Mesenteric fat pad (tissue), 1 donor: ENCODE measurements around the gene TBXAS1. TPM values are rescaled to one million over a fixed set of nuclear protein-coding genes. Genes with fewer than 3 reads are reported as not detected.
"Not testable (repeated sequence)": the region's sequence is repeated elsewhere in the genome, so short reads cannot be mapped to it uniquely, and the experiment has no call there.

Experiments
- DNase-seq: peaks from one replicate; pipeline ENCODE4 v3.0.0-alpha.2; 2020; ENCODE audit warnings: low spot score
- total RNA-seq: library from RNA; stranded (reverse); fragmentation: NEBNext Ultra II Directional; extraction: Animal tissue kit (Norgen Biotek cat#: 25700); gene quantifications from one replicate; pipeline ENCODE4 v1.2.1, GENCODE V29; 2021
- donor health status: DM: yes; HTN: yes; CAD: no.

TBXAS1 gene
- total RNA-seq, 1 donor from 2014 or later, result 35.2 TPM

DNA sequence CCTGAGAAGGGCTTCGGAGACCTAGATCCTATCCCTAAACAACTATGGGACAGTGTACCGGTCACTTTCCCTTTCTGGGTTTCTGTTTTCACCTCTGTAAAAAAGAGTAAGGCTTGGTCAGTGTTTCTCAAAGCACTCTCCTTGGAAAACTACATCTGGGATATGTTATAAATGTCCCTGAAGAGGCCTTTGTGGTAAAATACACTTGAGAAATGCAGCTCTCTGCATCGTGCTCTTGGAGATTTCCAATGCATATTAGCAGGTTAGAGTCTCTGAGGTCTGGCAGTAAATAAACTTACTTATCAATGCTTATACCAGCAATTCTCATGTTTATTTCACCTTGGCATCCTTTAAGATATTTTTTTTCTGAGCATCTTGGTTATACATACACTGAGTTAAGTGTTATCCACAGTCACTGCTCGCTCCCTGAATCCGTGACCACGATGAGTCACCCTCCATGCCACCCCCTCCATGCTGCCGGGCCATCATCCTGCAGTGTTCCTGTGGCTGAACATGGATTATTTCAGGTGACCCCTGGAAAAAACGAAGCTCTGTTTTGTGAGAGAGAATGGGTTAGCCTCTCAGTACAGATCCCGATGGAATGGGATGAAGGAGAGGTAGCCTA lies 3.3 kb upstream of the TBXAS1 start:
- no peak for DNase-seq

DNA sequence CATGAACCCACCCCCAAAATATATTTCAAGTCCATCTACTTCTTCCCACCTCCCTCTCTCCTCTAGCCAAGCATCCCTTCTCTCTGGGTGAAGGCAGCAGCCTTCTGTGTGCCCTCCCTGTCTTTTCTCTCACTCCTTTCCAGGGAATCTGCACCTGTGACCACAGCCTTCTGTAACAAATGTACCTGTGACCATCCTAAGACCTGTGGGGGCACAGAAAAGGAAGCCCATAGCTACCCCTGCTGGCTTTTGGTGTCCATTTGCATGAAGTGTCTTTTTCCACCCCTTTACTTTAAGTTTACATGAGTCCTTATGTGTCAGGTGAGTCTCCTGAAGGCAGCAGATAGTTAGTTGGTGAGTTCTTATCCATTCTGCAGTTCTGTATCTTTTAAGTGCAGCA lies 2.0 kb upstream of the TBXAS1 start:
- no peak for DNase-seq

- no peak for DNase-seq
Measured at GRCh38 chr7:139828446-139828845, 618 bp upstream of the TBXAS1 start.

DNA sequence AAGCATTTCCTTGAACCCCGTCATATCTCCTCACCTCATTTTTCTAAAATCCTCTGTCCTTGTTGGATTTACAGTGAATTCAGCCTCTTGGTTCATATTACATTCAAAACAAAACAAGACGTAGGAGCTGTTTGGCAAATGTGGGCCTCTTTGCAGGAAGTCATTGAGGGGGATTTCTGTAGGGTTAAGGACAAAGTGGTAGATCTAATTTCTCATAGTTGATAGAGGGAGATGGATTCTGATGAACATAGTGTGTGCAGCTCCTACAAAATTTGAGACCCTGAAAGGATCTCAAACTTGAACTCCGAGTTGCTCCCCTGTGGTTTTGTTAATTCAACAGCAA lies 682 bp downstream of the TBXAS1 start:
- no peak for DNase-seq

- no peak for DNase-seq
Measured at GRCh38 chr7:139830292-139830691, 1.2 kb downstream of the TBXAS1 start.

DNA sequence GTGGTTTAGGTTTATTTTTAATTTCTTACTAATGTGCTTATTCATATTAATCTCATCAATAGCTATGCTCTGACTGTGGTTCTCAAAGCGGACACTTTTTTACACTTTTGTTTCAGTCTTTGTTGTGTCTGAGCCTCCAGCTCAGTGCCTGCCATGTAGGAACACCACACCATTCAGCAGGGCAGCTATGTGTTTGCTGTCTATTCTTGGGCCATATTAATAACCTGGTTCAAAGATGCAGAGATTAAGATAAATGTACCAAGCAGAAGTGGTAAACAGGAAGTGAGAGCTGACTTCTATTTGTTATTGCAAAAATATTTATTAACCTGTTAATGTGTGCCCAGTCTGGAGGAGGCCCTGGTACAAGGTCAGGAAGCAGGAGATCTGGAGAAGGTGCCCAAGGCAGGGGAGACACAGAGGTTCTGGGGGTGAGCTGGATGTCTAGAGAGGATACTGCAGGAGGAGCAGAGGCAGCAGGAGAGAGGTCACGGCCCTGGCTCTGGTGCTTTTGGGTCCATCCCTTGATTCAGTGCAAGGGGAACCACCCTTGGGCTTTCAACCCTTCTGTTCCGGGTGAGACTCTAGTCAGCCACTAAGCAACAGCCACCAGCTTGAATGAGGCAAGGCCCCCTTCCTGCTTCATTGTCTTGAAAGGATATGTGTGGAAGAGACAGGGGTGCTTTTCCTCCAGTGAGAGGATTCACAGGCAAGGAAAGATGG lies 1.9 kb downstream of the TBXAS1 start:
- DNase-seq, result no peak

DNA sequence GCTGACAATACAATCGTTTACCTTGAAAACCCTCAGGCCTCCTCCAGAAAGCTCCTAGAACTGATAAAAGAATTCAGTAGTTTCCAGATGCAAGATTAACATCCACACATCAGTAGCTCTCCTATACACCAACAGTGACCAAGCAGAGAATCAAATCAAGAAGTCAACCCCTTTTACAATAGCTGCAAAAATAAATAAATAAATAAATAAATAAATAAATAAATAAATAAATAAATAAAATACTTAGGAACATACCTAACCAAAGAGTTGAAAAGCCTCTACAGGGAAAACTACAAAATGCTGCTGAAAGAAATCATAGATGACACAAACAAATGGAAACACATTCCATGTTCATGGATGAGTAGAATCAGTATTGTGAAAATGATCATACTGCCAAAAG lies 6.8 kb downstream of the TBXAS1 start:
- not testable (repeated sequence) for DNase-seq

GRCh38 chr7:139837291-139837690 lies 8.2 kb downstream of the TBXAS1 start:
- not testable (repeated sequence) for DNase-seq

- no peak for DNase-seq
Measured at GRCh38 chr7:139838276-139838675, 9.2 kb downstream of the TBXAS1 start.

DNA sequence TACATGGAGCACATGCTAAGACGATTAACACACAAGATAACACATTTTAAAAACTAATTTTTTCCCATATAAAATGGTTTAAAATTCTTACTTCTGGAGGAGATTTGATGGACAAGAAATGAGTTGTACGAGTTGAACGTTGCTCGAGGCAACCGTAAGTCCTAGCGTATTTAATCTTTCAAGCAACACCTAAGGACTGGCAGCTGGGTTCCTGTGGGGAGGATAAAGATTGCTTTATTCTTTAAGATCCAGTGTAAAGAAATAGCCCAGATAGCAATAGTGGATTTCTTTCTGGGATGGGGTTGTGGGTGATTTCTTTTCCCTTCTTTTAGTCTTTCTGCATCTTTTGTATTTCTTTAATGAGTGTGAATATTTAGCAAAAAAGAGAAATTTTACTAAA lies 9.8 kb downstream of the TBXAS1 start:
- no peak for DNase-seq

DNA sequence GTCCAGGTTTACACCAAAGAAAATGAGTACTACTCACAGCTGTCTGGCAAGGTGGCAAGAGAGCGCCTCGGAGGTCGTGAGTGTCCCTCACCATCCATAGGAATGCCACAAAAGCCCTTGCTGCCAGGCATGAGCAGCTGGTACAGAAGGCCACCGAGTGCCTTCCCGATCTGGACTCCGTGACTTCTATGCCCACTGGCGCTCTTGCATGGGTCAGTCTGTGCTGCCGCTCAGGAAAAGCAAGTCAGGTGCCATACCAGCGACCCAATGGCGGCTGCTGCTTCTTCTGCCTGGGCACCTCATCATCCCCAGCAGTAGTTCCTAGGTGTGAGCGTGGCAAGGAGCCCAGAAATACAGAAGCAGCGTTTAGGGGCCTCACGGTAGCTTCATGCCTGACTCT lies 11.7 kb downstream of the TBXAS1 start:
- no peak for DNase-seq

GRCh38 chr7:139842401-139843210 lies 13.5 kb downstream of the TBXAS1 start:
- DNase-seq, result no peak

DNA sequence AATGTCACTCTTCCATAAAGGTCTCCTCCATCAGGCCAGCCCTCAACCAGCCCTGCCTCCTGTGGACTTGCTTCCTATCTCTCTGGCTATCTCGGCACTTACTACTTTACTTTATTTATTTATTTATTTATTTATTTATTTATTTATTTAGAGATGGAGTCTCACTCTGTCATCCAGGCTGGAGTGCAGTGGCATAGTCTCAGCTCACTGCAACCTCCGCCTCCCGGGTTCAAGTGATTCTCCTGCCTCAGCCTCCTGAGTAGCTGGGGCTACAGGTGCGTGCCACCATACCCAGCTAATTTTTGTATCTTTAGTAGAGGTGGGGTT lies 14.1 kb downstream of the TBXAS1 start:
- not testable (repeated sequence) for DNase-seq

DNA sequence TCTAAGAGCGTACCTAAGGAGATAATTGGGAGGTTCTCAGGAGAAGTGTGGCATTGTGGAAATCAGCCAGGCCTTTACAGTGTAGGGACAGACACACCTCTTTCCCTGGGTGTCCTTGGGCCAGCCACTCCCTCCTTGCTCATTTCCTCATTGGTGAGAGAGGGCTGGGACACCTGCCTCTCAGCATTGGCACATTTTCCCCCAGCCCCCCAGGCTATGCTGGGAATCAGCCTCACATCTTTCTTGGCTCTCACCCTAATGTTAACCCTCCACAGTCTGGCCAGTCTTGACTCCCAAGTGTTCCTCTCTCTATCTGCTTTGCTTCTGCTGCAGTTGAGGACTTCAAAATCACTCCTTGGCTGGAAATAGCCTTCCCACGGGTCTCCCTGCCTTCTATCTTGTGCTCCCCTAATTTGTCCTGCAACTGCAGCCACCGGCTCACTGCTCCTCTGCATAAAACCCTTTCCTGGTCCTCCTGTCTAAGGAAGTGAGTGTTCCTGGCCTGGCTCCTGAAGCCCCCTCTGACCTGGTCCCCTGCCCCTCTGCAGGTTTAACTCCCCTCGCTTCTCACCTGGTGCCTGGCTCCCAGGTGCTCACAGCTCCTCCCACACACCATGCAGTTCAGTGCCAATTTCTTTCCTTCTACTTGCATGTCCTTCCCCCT lies 15.8 kb downstream of the TBXAS1 start:
- no peak for DNase-seq

DNA sequence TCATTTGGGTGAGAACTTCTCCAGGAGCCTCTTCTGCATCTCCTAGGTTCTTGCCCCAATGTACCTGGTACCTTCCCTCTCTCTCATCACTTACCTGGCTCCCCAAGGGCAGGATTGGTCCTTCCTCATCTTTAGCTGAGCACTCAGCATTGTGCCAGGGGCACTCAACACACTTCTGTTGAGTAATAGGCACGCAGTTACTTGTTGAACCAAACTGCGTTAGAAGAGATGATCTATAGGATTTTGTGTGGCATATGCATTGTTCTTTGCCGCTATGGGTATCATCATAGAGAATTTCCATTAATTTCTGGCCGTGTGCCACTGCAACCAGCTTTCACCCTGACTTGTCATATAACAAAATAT lies 16.4 kb downstream of the TBXAS1 start:
- DNase-seq, result no peak

DNA sequence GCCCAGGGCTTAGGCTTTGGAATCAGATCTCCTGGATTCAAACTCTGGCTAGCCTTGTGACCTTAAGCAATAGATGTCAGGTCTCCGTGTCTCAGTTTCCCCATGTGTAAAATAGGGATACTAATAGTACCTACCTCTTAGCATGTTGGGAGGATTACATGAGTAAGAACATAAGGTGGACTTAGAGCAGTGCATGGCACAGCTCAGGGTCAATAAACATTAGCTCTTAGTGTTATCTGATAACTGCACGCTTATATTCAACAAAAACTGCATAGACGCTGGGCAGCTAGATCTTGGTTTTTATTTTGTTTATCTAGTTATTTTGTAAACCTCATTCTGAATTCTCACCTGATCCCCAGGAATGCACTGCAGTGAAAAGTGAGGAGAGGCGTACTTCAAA lies 17.2 kb downstream of the TBXAS1 start:
- no peak for DNase-seq

- no peak for DNase-seq
Measured at GRCh38 chr7:139848274-139848673, 19.2 kb downstream of the TBXAS1 start.

DNA sequence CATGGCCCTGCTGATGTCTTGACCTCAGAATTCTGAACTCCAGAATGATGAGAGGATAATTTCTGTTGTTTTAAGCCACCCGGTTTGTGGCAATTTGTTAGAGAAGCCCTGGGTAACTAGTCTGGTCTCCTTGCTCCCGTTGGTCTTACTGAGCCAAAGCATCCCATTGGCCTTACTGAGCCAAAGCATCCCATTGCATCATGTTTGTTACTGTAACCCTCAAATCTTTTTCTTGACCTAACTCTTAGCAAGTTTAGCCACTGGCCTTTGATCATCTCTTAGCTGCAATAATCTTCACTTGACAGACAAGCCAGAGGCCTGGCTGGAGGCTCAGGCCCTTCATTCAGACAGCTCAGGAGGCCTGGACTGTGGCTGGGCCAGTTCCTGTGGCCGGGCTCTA lies 21.8 kb downstream of the TBXAS1 start:
- DNase-seq, result no peak

DNA sequence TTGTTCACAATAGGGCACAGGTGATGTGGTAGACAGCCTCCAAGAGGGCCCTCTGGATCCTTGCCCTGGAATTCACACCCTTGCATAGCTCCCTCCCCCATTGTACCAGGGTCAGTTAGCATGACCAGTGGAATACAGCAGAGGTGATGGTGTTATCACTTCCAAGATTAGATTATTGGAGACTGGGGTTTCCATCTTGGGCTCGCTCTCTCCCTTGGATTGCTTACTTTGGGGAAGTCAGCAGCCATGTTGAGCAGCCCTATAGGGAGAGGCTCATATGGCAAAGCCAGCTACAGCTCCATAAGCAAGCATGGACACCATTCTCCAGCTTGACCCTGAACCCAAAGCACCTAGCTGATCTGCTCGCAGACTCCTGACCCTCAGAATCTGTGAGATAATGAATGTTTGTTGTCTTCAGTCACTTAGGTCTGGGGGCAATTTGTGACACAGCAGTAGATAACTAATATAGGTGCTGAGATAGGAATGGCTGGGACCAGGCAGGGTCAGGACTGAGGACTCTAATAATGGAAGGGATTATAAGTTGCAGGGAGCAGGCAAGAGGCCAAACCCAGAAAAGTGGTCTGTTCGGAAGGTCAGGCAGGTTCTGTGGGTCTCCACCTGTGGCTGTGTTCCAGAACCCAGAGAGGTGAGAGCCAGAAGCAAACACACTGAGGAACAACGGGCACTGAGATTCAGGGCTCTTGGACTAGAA lies 22.9 kb downstream of the TBXAS1 start:
- DNase-seq, result no peak

GRCh38 chr7:139852482-139852845 lies 23.4 kb downstream of the TBXAS1 start:
- no peak for DNase-seq

DNA sequence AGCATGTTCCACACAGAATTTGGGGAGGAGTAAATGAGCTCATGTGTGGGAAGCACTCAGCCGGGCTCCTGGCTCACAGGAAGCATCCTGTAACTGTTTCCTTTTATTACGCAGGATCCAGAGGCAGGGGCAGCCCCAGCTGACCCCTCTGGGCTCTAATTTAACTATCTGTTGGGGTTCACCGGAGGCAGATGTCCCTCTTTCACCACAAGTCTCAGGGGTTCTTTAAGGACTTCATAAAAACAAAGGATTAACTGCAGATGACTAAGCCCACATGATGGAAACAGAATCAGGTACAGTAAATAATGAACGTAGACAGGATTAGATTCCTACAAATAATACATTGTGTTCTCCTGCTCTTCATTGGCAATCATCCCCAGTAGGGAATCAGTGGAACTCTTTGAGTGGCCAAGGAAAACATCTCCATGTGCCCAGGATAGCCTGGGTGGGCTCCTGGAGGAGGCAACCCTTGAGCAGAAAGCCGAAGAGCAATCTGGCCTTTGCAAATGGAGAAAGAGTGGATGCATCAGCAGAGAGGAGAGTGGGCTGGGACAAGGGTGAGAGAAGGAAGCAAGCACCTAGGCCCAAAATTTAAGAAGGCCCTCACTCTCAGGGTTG lies 24.6 kb downstream of the TBXAS1 start:
- DNase-seq, result no peak
